A673 (cell line): Measurements from ENCODE around the gene OTX1. TPM values are rescaled to one million over a fixed set of nuclear protein-coding genes. Genes with fewer than 3 reads are reported as not detected.

ENCODE experiments used
- BruUV-seq: library from RNA; stranded (reverse); fragments of 400-500 nt; replicated peaks from 2 replicates; lab custom pipeline; 2021; lab: Mats Ljungman, UMichigan
- CTCF ChIA-PET: fragments of 300-600 bp; sonication (Branson Sonifier 250); formaldehyde crosslinking; loops from one replicate; lab custom pipeline; 2022; ENCODE audit warnings: antibody characterized with exemption; lab: Charles Lee
- POLR2A ChIA-PET: fragments of 300-600 bp; sonication (Branson Sonifier 250); formaldehyde crosslinking; loops from one replicate; lab custom pipeline; 2022; ENCODE audit warnings: antibody characterized with exemption; ENCODE audit not compliant: low non-redundant PET; lab: Charles Lee
- DNase-seq: peaks from one replicate; pipeline ENCODE4 v3.0.0-alpha.2; 2015; ENCODE audit warnings: low spot score
- H3K27ac ChIP-seq: fragments of 200-600 bp; sonication (generic); 2 replicates; pipeline ENCODE4 v1.5.1; 2016; ENCODE audit warnings: mixed run types, low read depth, mild to moderate bottlenecking, mixed read lengths, antibody characterized with exemption, low read length; ENCODE audit not compliant: poor library complexity, severe bottlenecking
- H3K27me3 ChIP-seq: fragments of 200-600 bp; sonication (generic); replicated peaks from 2 replicates; pipeline ENCODE4 v1.6.1; 2017; ENCODE audit warnings: mixed run types, low read depth, mild to moderate bottlenecking, mixed read lengths, antibody characterized with exemption, low read length; ENCODE audit not compliant: insufficient read depth, poor library complexity
- H3K36me3 ChIP-seq: fragments of 200-600 bp; sonication (generic); 2 replicates; pipeline ENCODE4 v1.6.1; 2016; ENCODE audit warnings: mixed run types, mild to moderate bottlenecking, mixed read lengths, antibody characterized with exemption, low read length; ENCODE audit not compliant: insufficient read depth, poor library complexity, severe bottlenecking
- H3K4me1 ChIP-seq: fragments of 200-600 bp; sonication (generic); 2 replicates; pipeline ENCODE4 v1.6.1; 2017; ENCODE audit warnings: mixed run types, mild to moderate bottlenecking, mixed read lengths, antibody characterized with exemption, low read length; ENCODE audit not compliant: insufficient read depth, poor library complexity, severe bottlenecking
- H3K4me3 ChIP-seq: fragments of 200-600 bp; sonication (generic); 2 replicates; pipeline ENCODE4 v1.5.1; 2016; ENCODE audit warnings: low read depth, mixed run types, mild to moderate bottlenecking, mixed read lengths, low read length; ENCODE audit not compliant: poor library complexity, severe bottlenecking
- H3K9me3 ChIP-seq: fragments of 200-600 bp; sonication (generic); 2 replicates; pipeline ENCODE4 v1.6.1; 2016; ENCODE audit warnings: mixed run types, low read depth, mild to moderate bottlenecking, mixed read lengths, antibody characterized with exemption, low read length; ENCODE audit not compliant: poor library complexity, severe bottlenecking
- CTCF ChIP-seq: fragments of 300-800, 200-600 bp; sonication (generic); conservative IDR thresholded peaks from 2 replicates; pipeline ENCODE4 v1.5.1; 2017; ENCODE audit warnings: low read depth, mild to moderate bottlenecking, antibody characterized with exemption, low read length, moderate library complexity, mixed read lengths
- EZH2 ChIP-seq: fragments of 200-600 bp; sonication (generic); IDR thresholded peaks from 2 replicates; pipeline ENCODE4 v1.6.1; 2017; ENCODE audit warnings: borderline replicate concordance, low read depth, mild to moderate bottlenecking, mixed read lengths, antibody characterized with exemption, low read length; ENCODE audit not compliant: poor library complexity, severe bottlenecking
- intact Hi-C: fragments of 100-400 bp; cut with micrococcal nuclease; formaldehyde crosslinking; loops from one replicate; pipeline ENCODE4 v1.10.0; 2022; ENCODE audit not compliant: unreplicated experiment
- total RNA-seq: library from RNA; stranded (reverse); gene quantifications from 2 replicates; pipeline ENCODE4 v1.2.3, GENCODE V29; 2021

Gene OTX1
- total RNA-seq, 1 experiment from 2014 or later = 1.1 TPM

DNA sequence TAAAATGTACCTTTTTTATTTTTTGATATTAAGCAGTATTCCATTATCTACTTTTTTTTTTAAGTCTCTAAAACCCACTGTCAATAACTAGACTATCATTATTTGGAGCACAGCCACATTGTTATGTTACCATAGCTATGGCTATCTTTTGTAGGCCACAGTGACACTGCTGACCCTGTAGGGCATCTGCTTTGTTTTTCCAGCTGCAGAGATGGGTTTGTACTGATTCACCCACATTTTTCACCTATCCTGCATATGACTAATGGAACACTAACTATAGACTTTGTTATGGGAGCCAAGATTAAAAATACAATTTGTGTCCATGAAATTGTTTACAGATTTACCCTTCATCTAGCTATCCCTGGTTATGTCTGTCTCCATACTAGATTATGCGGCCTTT, 21.6 kb upstream of the OTX1 start:
- no peak for DNase-seq
- intact Hi-C loops = loop anchor here (10.0 kb wide), 1 partner anchor 564 kb away; no protein-coding TSS in a partner anchor
- ChIA-PET POLR2A (no interaction called here), CTCF (no interaction called here)
- H3K4me1 ChIP-seq = peaks cover 3% of the 10 kb centered on the region
- no peaks in the 10 kb centered on the region for H3K36me3 ChIP-seq
- TF ChIP-seq CTCF (no peak), EZH2 (no peak)
- no peaks in the 10 kb centered on the region for H3K27me3 ChIP-seq
- no peaks in the 10 kb centered on the region for H3K9me3 ChIP-seq
- H3K4me3 ChIP-seq = no peak overlapping the region
- no peak overlapping the region for H3K27ac ChIP-seq
- BruUV-seq = no TSS peak

GRCh38 chr2:63034526-63034925, 16.1 kb upstream of the OTX1 start:
- Histone ChIP-seq H3K27ac (no peak overlapping the region), H3K9me3 (no peaks in the 10 kb centered on the region), H3K27me3 (no peaks in the 10 kb centered on the region), H3K36me3 (no peaks in the 10 kb centered on the region), H3K4me1 (peaks cover 22% of the 10 kb centered on the region), H3K4me3 (peak overlapping the region; percentile 10)
- TF ChIP-seq EZH2 (no peak), CTCF (no peak)
- intact Hi-C loops = no loop called here
- BruUV-seq = no TSS peak
- ChIA-PET POLR2A (no interaction called here), CTCF (no interaction called here)
- DNase-seq = peak; percentile 73

DNA sequence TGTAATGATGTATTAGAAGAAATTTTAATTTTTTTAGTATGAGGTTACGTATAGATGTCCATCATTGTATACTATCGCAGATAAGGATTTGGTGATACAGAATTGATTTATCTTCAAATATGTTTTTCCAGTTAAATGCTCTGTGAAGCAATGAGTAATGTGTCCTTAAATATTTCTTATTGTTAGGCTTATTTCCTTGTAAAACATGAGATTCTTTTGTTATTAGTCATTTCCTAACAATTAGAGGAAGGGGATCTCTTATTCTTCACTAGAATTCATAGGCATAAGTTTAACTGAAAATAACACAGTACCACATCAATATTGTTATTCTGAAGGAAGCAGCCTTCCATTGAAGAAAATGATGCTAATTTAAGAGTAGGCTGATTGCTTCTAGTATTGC, 15.5 kb upstream of the OTX1 start:
- POLR2A ChIA-PET = no interaction called here

More for the DNA sequence above, 15.5 kb upstream of the OTX1 start:
- Histone ChIP-seq H3K4me3 (no peak overlapping the region), H3K36me3 (no peaks in the 10 kb centered on the region), H3K27me3 (no peaks in the 10 kb centered on the region), H3K4me1 (peaks cover 22% of the 10 kb centered on the region), H3K9me3 (no peaks in the 10 kb centered on the region), H3K27ac (no peak overlapping the region)
- CTCF ChIA-PET = no interaction called here
- no TSS peak for BruUV-seq
- intact Hi-C loops = no loop called here
- DNase-seq = peak; percentile 40
- TF ChIP-seq CTCF (no peak), EZH2 (no peak)
